ENCODE results near the gene NUP188. TPM values are rescaled to one million over a fixed set of nuclear protein-coding genes. Genes with fewer than 3 reads are reported as not detected.

The NUP188 gene
- total and polyA plus RNA-seq, 2 of the 13 experiments (the other 11 are each of a cell fraction or from before 2014, with no cell fraction given) = 28.0 to 38.5 TPM

DNA sequence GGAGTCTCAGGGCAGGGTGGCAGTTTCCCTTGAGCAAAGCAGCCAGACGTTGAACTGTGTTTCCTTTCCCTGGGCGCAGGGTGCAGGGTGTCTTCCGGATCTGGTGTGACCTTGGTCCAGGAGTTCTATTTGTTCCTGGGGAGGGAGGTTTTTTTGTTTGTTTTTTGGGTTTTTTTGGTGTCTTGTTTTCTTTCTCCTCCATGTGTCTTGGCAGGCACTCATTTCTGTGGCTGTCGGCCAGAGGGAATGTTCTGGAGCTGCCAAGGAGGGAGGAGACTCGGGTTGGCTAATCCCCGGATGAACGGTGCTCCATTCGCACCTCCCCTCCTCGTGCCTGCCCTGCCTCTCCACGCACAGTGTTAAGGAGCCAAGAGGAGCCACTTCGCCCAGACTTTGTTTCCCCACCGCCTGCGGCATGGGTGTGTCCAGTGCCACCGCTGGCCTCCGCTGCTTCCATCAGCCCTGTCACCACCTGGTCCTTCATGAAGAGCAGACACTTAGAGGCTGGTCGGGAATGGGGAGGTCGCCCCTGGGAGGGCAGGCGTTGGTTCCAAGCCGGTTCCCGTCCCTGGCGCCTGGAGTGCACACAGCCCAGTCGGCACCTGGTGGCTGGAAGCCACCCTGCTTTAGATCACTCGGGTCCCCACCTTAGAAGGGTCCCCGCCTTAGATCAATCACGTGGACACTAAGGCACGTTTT is 30.2 kb upstream of the NUP188 start (continued):
- TF ChIP-seq ZNF317 (CRISPR knock-in tag; IDR thresholded peaks at IDR 0.05) (0 out of 2 replicates have a peak, but pooled peaks have one; percentile 17), SIX4 (CRISPR knock-in tag; IDR thresholded peaks at IDR 0.05) (0 out of 2 replicates have a peak, but pooled peaks have one; percentile 20), ZNF235 (CRISPR knock-in tag; IDR thresholded peaks at IDR 0.05; ENCODE audit: borderline replicate concordance) (no peak), ZMYM4 (CRISPR knock-in tag; IDR thresholded peaks at IDR 0.05) (peak; percentile 53; the same call in 1 of the 2 replicates), TSC22D2 (CRISPR knock-in tag; IDR thresholded peaks at IDR 0.05; ENCODE audit: borderline replicate concordance) (no peak), ZNF781 (CRISPR knock-in tag; IDR thresholded peaks at IDR 0.05; ENCODE audit: borderline replicate concordance, not compliant biosample characterization) (peak; percentile 19), ZNF780A (CRISPR knock-in tag; IDR thresholded peaks at IDR 0.05) (no peak), PRMT3 (CRISPR knock-in tag; IDR thresholded peaks at IDR 0.05; ENCODE audit: borderline replicate concordance, low read depth) (no peak), ZNF879 (CRISPR knock-in tag; IDR thresholded peaks at IDR 0.05) (0 out of 2 replicates have a peak, but pooled peaks have one; percentile 81), ZNF326 (CRISPR knock-in tag; IDR thresholded peaks at IDR 0.05; ENCODE audit: borderline replicate concordance) (no peak), SP2 (CRISPR knock-in tag; IDR thresholded peaks at IDR 0.05) (no peak), ZNF616 (CRISPR knock-in tag; IDR thresholded peaks at IDR 0.05; ENCODE audit: low read depth) (0 out of 2 replicates have a peak, but pooled peaks have one; percentile 60), ZNF136 (CRISPR knock-in tag; IDR thresholded peaks at IDR 0.05; ENCODE audit: low read depth) (peak; percentile 38; the same call in 1 of the 2 replicates), ZSCAN5A (CRISPR knock-in tag; IDR thresholded peaks at IDR 0.05; ENCODE audit: borderline replicate concordance) (0 out of 2 replicates have a peak, but pooled peaks have one; percentile 61), MAFF (IDR thresholded peaks at IDR 0.05; ENCODE audit: low read depth, low read length) (no peak), ZNF256 (CRISPR knock-in tag; conservative IDR thresholded peaks at IDR 0.05) (no peak), ZNF652 (CRISPR knock-in tag; IDR thresholded peaks at IDR 0.05; ENCODE audit: borderline replicate concordance, low read depth) (no peak), SOX13 (IDR thresholded peaks at IDR 0.05) (no peak), SOX13 (CRISPR knock-in tag; conservative IDR thresholded peaks at IDR 0.05 in 1 of 2, IDR thresholded peaks at IDR 0.05 in 1 of 2) (peak in 1 of 2 experiments; percentile 73; a peak in 2 of 4 replicates), SCMH1 (CRISPR knock-in tag; IDR thresholded peaks at IDR 0.05; ENCODE audit: borderline replicate concordance) (no peak)
- TF ChIP-seq, protein P1, sequence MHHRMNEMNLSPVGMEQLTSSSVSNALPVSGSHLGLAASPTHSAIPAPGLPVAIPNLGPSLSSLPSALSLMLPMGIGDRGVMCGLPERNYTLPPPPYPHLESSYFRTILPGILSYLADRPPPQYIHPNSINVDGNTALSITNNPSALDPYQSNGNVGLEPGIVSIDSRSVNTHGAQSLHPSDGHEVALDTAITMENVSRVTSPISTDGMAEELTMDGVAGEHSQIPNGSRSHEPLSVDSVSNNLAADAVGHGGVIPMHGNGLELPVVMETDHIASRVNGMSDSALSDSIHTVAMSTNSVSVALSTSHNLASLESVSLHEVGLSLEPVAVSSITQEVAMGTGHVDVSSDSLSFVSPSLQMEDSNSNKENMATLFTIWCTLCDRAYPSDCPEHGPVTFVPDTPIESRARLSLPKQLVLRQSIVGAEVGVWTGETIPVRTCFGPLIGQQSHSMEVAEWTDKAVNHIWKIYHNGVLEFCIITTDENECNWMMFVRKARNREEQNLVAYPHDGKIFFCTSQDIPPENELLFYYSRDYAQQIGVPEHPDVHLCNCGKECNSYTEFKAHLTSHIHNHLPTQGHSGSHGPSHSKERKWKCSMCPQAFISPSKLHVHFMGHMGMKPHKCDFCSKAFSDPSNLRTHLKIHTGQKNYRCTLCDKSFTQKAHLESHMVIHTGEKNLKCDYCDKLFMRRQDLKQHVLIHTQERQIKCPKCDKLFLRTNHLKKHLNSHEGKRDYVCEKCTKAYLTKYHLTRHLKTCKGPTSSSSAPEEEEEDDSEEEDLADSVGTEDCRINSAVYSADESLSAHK (CRISPR knock-in tag; IDR thresholded peaks at IDR 0.05; ENCODE audit: borderline replicate concordance) = no peak
- TF ChIP-seq, protein P2, sequence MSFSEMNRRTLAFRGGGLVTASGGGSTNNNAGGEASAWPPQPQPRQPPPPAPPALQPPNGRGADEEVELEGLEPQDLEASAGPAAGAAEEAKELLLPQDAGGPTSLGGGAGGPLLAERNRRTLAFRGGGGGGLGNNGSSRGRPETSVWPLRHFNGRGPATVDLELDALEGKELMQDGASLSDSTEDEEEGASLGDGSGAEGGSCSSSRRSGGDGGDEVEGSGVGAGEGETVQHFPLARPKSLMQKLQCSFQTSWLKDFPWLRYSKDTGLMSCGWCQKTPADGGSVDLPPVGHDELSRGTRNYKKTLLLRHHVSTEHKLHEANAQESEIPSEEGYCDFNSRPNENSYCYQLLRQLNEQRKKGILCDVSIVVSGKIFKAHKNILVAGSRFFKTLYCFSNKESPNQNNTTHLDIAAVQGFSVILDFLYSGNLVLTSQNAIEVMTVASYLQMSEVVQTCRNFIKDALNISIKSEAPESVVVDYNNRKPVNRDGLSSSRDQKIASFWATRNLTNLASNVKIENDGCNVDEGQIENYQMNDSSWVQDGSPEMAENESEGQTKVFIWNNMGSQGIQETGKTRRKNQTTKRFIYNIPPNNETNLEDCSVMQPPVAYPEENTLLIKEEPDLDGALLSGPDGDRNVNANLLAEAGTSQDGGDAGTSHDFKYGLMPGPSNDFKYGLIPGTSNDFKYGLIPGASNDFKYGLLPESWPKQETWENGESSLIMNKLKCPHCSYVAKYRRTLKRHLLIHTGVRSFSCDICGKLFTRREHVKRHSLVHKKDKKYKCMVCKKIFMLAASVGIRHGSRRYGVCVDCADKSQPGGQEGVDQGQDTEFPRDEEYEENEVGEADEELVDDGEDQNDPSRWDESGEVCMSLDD (CRISPR knock-in tag; IDR thresholded peaks at IDR 0.05; ENCODE audit: borderline replicate concordance) = no peak

Measured in HepG2 (cell line).